K562 (cell line): ENCODE measurements around the gene ANO1. TPM values are rescaled to one million over a fixed set of nuclear protein-coding genes. Genes with fewer than 3 reads are reported as not detected.
A peak's percentile ranks its signal among the peaks of the same experiment; 100 is the strongest.

Source experiments
- ATAC-seq: fragments of 200-7000 bp; cut with Tn5 transposase; 3 replicates; pipeline ENCODE4 v1.9.1; 2020; ENCODE audit warnings: moderate library complexity
- BruUV-seq: library from RNA; stranded (reverse); fragments of 400-500 nt; replicated peaks from 2 replicates; lab custom pipeline; 2021; lab: Mats Ljungman, UMichigan
- CTCF ChIA-PET: fragments of 300-600 bp; formaldehyde crosslinking; extraction: SDS; loops from one replicate; lab custom pipeline; 2021; ENCODE audit warnings: low intra/inter-chr PET ratio; lab: Yijun Ruan, JAX
- POLR2A ChIA-PET: fragments of 300-600, 350-650 bp; sonication (Branson Sonifier 250); formaldehyde crosslinking; extraction: SDS; loops from one replicate; lab custom pipeline; 2021; ENCODE audit warnings: antibody characterized with exemption, inconsistent platforms; lab: Yijun Ruan, JAX
- DNase-seq, 4 experiments: peaks; one replicate each; pipeline versions ENCODE4 v3.0.0 to v3.0.0-alpha.2; 2011 to 2018; ENCODE audit warnings: low spot score in 3 of 4, mixed read lengths in 3 of 4; ENCODE audit errors: extremely low read depth in 1 of 4
- FAIRE-seq: peaks from 2 replicates; lab custom pipeline; 2011; peaks lifted over from hg19 to GRCh38; lab: Jason Lieb, UNC
- H2AFZ ChIP-seq: 2 replicates; pipeline ENCODE4 v1.6.0; 2011; ENCODE audit warnings: low read depth, low read length, control low read depth, inconsistent platforms
- H3K27ac ChIP-seq: fragments of 200-600 bp; 3 replicates; pipeline ENCODE4 v1.8.0; 2011; ENCODE audit warnings: low read depth, mild to moderate bottlenecking, control low read depth, inconsistent platforms, low read length, moderate library complexity, mixed read lengths; ENCODE audit errors: extremely low read depth
- H3K27me3 ChIP-seq, 2 experiments: fragments of 300-600 bp in 1 of 2; 2 replicates in 1 of 2; 3 replicates in 1 of 2; pipeline versions ENCODE4 v1.6.0 to v1.8.0; 2011; ENCODE audit warnings: inconsistent platforms in 2 of 2, low read length in 2 of 2, mild to moderate bottlenecking in 1 of 2, mixed read lengths in 1 of 2, moderate library complexity in 1 of 2; ENCODE audit not compliant: control insufficient read depth in 2 of 2, insufficient read depth in 2 of 2
- H3K36me3 ChIP-seq: fragments of 300-600 bp; 3 replicates; pipeline ENCODE4 v1.8.0; 2011; ENCODE audit warnings: mild to moderate bottlenecking, low read length, inconsistent platforms; ENCODE audit not compliant: control insufficient read depth, insufficient read depth
- H3K4me1 ChIP-seq, 2 experiments: fragments of 200-600 bp in 1 of 2; replicated peaks in 1 of 2; 2 replicates in 1 of 2; 3 replicates in 1 of 2; pipeline versions ENCODE4 v1.5.1 to v1.8.0; 2011; ENCODE audit warnings: inconsistent platforms in 2 of 2, low read length in 2 of 2, mild to moderate bottlenecking in 1 of 2, mixed read lengths in 1 of 2, moderate library complexity in 1 of 2; ENCODE audit not compliant: control insufficient read depth in 2 of 2, insufficient read depth in 2 of 2
- H3K4me2 ChIP-seq: 2 replicates; pipeline ENCODE4 v1.6.1; 2011; ENCODE audit warnings: low read length, control low read depth, inconsistent platforms, mixed read lengths; ENCODE audit not compliant: insufficient read depth
- H3K4me3 ChIP-seq: fragments of 200-600 bp; sonication (generic), shearing (Covaris generic); 2 replicates; pipeline ENCODE4 v1.5.1; 2016; ENCODE audit warnings: control low read depth, inconsistent platforms
- H3K79me2 ChIP-seq: fragments of 200-600 bp; 3 replicates; pipeline ENCODE4 v1.8.0; 2011; ENCODE audit warnings: low read length, inconsistent platforms; ENCODE audit not compliant: control insufficient read depth, insufficient read depth
- H3K9ac ChIP-seq, 2 experiments: 2 replicates each; pipeline versions ENCODE4 v1.6.0 to v1.6.1; 2011; ENCODE audit warnings: low read depth in 2 of 2, low read length in 2 of 2, control low read depth in 1 of 2, inconsistent platforms in 1 of 2, mild to moderate bottlenecking in 1 of 2, mixed read lengths in 1 of 2; ENCODE audit not compliant: insufficient read depth in 1 of 2
- H3K9me1 ChIP-seq: one replicate; pipeline ENCODE4 v1.6.0; 2011; ENCODE audit warnings: inconsistent platforms, mild to moderate bottlenecking, low read length, moderate library complexity; ENCODE audit not compliant: control insufficient read depth, insufficient read depth
- H3K9me3 ChIP-seq: replicated peaks from 2 replicates; pipeline ENCODE4 v1.5.1; 2011; ENCODE audit warnings: low read depth, low read length, inconsistent platforms; ENCODE audit not compliant: control insufficient read depth, insufficient read depth
- H4K20me1 ChIP-seq: replicated peaks from 2 replicates; pipeline ENCODE4 v1.6.1; 2011; ENCODE audit warnings: low read length, inconsistent platforms, mixed read lengths; ENCODE audit not compliant: control insufficient read depth, insufficient read depth
- ARNT ChIP-seq, 2 experiments: fragments of 450-650 bp; IDR thresholded peaks; 2 replicates each; pipeline ENCODE4 v1.6.1; 2016; ENCODE audit warnings: mild to moderate bottlenecking in 1 of 2
- CEBPG ChIP-seq, 3 experiments: fragments of 200-800 bp in 1 of 3; sonication (Bioruptor generic) in 1 of 3; sonication (generic) in 1 of 3; formaldehyde crosslinking in 1 of 3; IDR thresholded peaks in 2 of 3; conservative IDR thresholded peaks in 1 of 3; 2 replicates each; pipeline versions ENCODE4 v1.6.1 to v1.8.0; 2016 to 2022; ENCODE audit warnings: missing compliant biosample characterization in 2 of 3, missing genetic modification characterization in 2 of 3, mild to moderate bottlenecking in 1 of 3, missing genetic modification reagents in 1 of 3
- DIDO1 ChIP-seq: fragments of 450-650 bp; IDR thresholded peaks from 2 replicates; pipeline ENCODE4 v1.6.1; 2016; ENCODE audit warnings: low read depth, missing biosample characterization, missing genetic modification characterization
- EP300 ChIP-seq: IDR thresholded peaks from 2 replicates; pipeline ENCODE4 v1.6.1; 2012; ENCODE audit warnings: low read length, improper control_type of control experiment
- ZNF23 ChIP-seq: fragments of 250-450 bp; sonication (Bioruptor Pico); IDR thresholded peaks from 2 replicates; pipeline ENCODE4 v1.4.0; 2020; ENCODE audit warnings: mild to moderate bottlenecking
- WGBS: fragments of 100-300 bp; shearing (Covaris generic); methylation state at CpG from one replicate; pipeline ENCODE4 v1.1.6; 2016; ENCODE audit warnings: low coverage, mixed read lengths; ENCODE audit not compliant: insufficient coverage; ENCODE audit errors: missing lambda C conversion rate; 5-methylcytosine and 5-hydroxymethylcytosine counted together
- in situ Hi-C: fragments of 300-500 bp; cut with MboI; formaldehyde crosslinking; loops from 4 replicates; pipeline ENCODE4 v1.15.0; 2018; ENCODE audit warnings: inconsistent platforms, mixed read lengths
- intact Hi-C: fragments of 100-400 bp; cut with micrococcal nuclease; formaldehyde crosslinking; loops from 2 replicates; pipeline ENCODE4 v1.14.2; 2022
- polyA plus RNA-seq, 8 experiments: library from polyadenylated mRNA; depleted of rRNA in 4 of 8; stranded (reverse) in 5 of 8; unstranded in 3 of 8; fragments of >200 nt; fragmentation: Nextera tagmentation in 2 of 8; fragmentation: Illumina TruSeq in 1 of 8; extraction: Ambion mirVana in 2 of 8; extraction: Trizol in 1 of 8; gene quantifications; 2 replicates each; pipeline versions ENCODE4 v1.2.1 to v1.2.3, GENCODE V29; 2011 to 2014; ENCODE audit warnings: inconsistent platforms in 1 of 8, missing spikeins in 1 of 8
- total RNA-seq, 7 experiments: library from RNA; depleted of rRNA in 6 of 7; stranded (reverse); fragments of >200 nt in 6 of 7; fragmentation: Illumina TruSeq in 2 of 7; extraction: Trizol in 2 of 7; gene quantifications; 2 replicates each; pipeline versions ENCODE4 v1.2.1 to v1.2.3, GENCODE V29; 2011 to 2021; ENCODE audit warnings: low replicate concordance in 1 of 7

Gene ANO1
- total and polyA plus RNA-seq, 9 of the 15 experiments (the other 6 are each of a cell fraction or from before 2014, with no cell fraction given), result not detected

- H2AFZ ChIP-seq, result peak overlapping the region; percentile 78
- H3K4me1 ChIP-seq, result peaks cover 4% of the 10 kb centered on the region in 2 experiments; a peak in 3 of 5 replicates
- H3K36me3 ChIP-seq, result no peaks in the 10 kb centered on the region
- no TSS peak for BruUV-seq
- no peak overlapping the region for H3K9ac ChIP-seq
- in situ Hi-C loops, result no loop called here
- H3K27ac ChIP-seq, result no peak overlapping the region; the same call in 2 of the 3 replicates
- intact Hi-C loops, result no loop called here
- H3K4me3 ChIP-seq, result no peak overlapping the region
- DNase-seq (no peak), FAIRE-seq (no peak), ATAC-seq (no peak)
- H3K9me3 ChIP-seq, result no peaks in the 10 kb centered on the region
- no peaks in the 10 kb centered on the region for H3K79me2 ChIP-seq
- H3K27me3 ChIP-seq, result no peaks in the 10 kb centered on the region
- WGBS, result 49% methylated on average over 2 of the region's 3 CpGs
- H3K9me1 ChIP-seq, result no peaks in the 10 kb centered on the region
- TF ChIP-seq CEBPG (CRISPR knock-in tag; IDR thresholded peaks at IDR 0.05) (no peak), CEBPG (tag; conservative IDR thresholded peaks at IDR 0.05 in 1 of 2, IDR thresholded peaks at IDR 0.05 in 1 of 2) (no peak), ARNT (IDR thresholded peaks at IDR 0.05) (peak in 1 of 2 experiments; percentile 77; a peak in 1 of 4 replicates)
- peak overlapping the region; percentile 10; the same call in 1 of the 2 replicates for H3K4me2 ChIP-seq
- ChIA-PET POLR2A (interaction anchor here (0.6 to 0.7 kb wide), 2 partner anchors 16 to 67 kb away, joined by 3 read pairs; no protein-coding TSS in a partner anchor), CTCF (no interaction called here)
- H4K20me1 ChIP-seq, result no peaks in the 10 kb centered on the region
Measured at GRCh38 chr11:70220136-70220535, 142.0 kb downstream of the ANO1 start.

GRCh38 chr11:70220920-70221319 lies 142.8 kb downstream of the ANO1 start:
- TF ChIP-seq EP300 (no peak), ZNF23 (no peak), DIDO1 (tag) (no peak)
- ATAC-seq (no peak), FAIRE-seq (no peak), DNase-seq (no peak)
- POLR2A ChIA-PET, result interaction anchor here (0.7 to 2.6 kb wide), 2 partner anchors 16 to 136 kb away, joined by 3 to 6 read pairs; no protein-coding TSS in a partner anchor
- 64% methylated on average over 1 of the region's 1 CpG for WGBS
- Histone ChIP-seq H3K27me3 (no peaks in the 10 kb centered on the region), H3K79me2 (no peaks in the 10 kb centered on the region), H3K36me3 (no peaks in the 10 kb centered on the region), H3K27ac (no peak overlapping the region), H3K4me3 (no peak overlapping the region), H3K9me3 (no peaks in the 10 kb centered on the region), H3K4me1 (peaks cover 4% of the 10 kb centered on the region in 2 experiments; a peak in 3 of 5 replicates), H3K4me2 (no peak overlapping the region), H3K9ac (no peak overlapping the region), H2AFZ (no peak overlapping the region), H4K20me1 (no peaks in the 10 kb centered on the region), H3K9me1 (no peaks in the 10 kb centered on the region)
- intact Hi-C loops (no loop called here), in situ Hi-C loops (no loop called here)
- CTCF ChIA-PET, result no interaction called here
- BruUV-seq, result no TSS peak
